ENCODE measurements around the gene AMOTL2.

Gene AMOTL2

GRCh38 chr3:134374105-134374790 lies at the start of gene AMOTL2:
Gene AMOTL2, minus strand, starts transcription at chr3:134374447. Its CDS starts 3,014 bp downstream, at chr3:134371433.
- DNase-seq (ENCODE audit: low spot score) = peak; percentile 97

- no peak for DNase-seq (ENCODE audit: low spot score)
Measured at GRCh38 chr3:134423153-134423552, 48.9 kb upstream of the AMOTL2 start.

GRCh38 chr3:134419960-134420321 lies 45.7 kb upstream of the AMOTL2 start:
- no peak for DNase-seq (ENCODE audit: low spot score)

GRCh38 chr3:134419214-134419959 lies 45.1 kb upstream of the AMOTL2 start:
- DNase-seq (ENCODE audit: low spot score) = peak; percentile 57

- DNase-seq (ENCODE audit: low spot score) = no peak
Measured at GRCh38 chr3:134409041-134409440, 34.8 kb upstream of the AMOTL2 start.

GRCh38 chr3:134407239-134407625 lies 33.0 kb upstream of the AMOTL2 start:
- no peak for DNase-seq (ENCODE audit: low spot score)

- DNase-seq (ENCODE audit: low spot score) = no peak
Measured at GRCh38 chr3:134406331-134407238, 32.3 kb upstream of the AMOTL2 start.

GRCh38 chr3:134404366-134404885 lies 30.2 kb upstream of the AMOTL2 start:
- no peak for DNase-seq (ENCODE audit: low spot score)

GRCh38 chr3:134397755-134398154 lies 23.5 kb upstream of the AMOTL2 start:
- no peak for DNase-seq (ENCODE audit: low spot score)

- DNase-seq (ENCODE audit: low spot score) = no peak
Measured at GRCh38 chr3:134395103-134395502, 20.9 kb upstream of the AMOTL2 start.

GRCh38 chr3:134394380-134394779 lies 20.1 kb upstream of the AMOTL2 start:
- no peak for DNase-seq (ENCODE audit: low spot score)

GRCh38 chr3:134393074-134393473 lies 18.8 kb upstream of the AMOTL2 start:
- no peak for DNase-seq (ENCODE audit: low spot score)

GRCh38 chr3:134392336-134392983 lies 18.2 kb upstream of the AMOTL2 start:
- no peak for DNase-seq (ENCODE audit: low spot score)

GRCh38 chr3:134389865-134390264 lies 15.6 kb upstream of the AMOTL2 start:
- DNase-seq (ENCODE audit: low spot score) = no peak

GRCh38 chr3:134388788-134389485 lies 14.7 kb upstream of the AMOTL2 start:
- DNase-seq (ENCODE audit: low spot score) = no peak

- DNase-seq (ENCODE audit: low spot score) = no peak
Measured at GRCh38 chr3:134388292-134388691, 14.0 kb upstream of the AMOTL2 start.

GRCh38 chr3:134387293-134387692 lies 13.0 kb upstream of the AMOTL2 start:
- DNase-seq (ENCODE audit: low spot score) = no peak

GRCh38 chr3:134384963-134385362 lies 10.7 kb upstream of the AMOTL2 start:
- no peak for DNase-seq (ENCODE audit: low spot score)

- peak; percentile 26 for DNase-seq (ENCODE audit: low spot score)
Measured at GRCh38 chr3:134381831-134382442, 7.7 kb upstream of the AMOTL2 start.

- DNase-seq (ENCODE audit: low spot score) = no peak
Measured at GRCh38 chr3:134381076-134381475, 6.8 kb upstream of the AMOTL2 start.

- DNase-seq (ENCODE audit: low spot score) = no peak
Measured at GRCh38 chr3:134380249-134380648, 6.0 kb upstream of the AMOTL2 start.

All from HuH-7.5 (cell line).